Measurements from ENCODE around the gene UBE3D.
"Not testable (repeated sequence)": the region's sequence is repeated elsewhere in the genome, so short reads cannot be mapped to it uniquely, and the experiment has no call there.

Gene UBE3D

GRCh38 chr6:82869493-82869892 lies 196.1 kb downstream of the UBE3D start:
- no peak for TF ChIP-seq CTCF (conservative IDR thresholded peaks at IDR 0.05; ENCODE audit: low read depth, low read length)
- no peak overlapping the region for H3K4me3 ChIP-seq (ENCODE audit: low read length)
- no peak for DNase-seq (ENCODE audit: low read depth)

- no peak overlapping the region for H3K4me3 ChIP-seq (ENCODE audit: low read length)
- TF ChIP-seq CTCF (conservative IDR thresholded peaks at IDR 0.05; ENCODE audit: low read depth, low read length) = no peak
- DNase-seq (ENCODE audit: low read depth) = no peak
Observed at GRCh38 chr6:82867946-82868345, 197.7 kb downstream of the UBE3D start.

- TF ChIP-seq CTCF (conservative IDR thresholded peaks at IDR 0.05; ENCODE audit: low read depth, low read length) = no peak
- no peak for DNase-seq (ENCODE audit: low read depth)
- no peak overlapping the region for H3K4me3 ChIP-seq (ENCODE audit: low read length)
Observed at GRCh38 chr6:82866446-82866845, 199.2 kb downstream of the UBE3D start.

GRCh38 chr6:82865461-82865860 lies 200.2 kb downstream of the UBE3D start:
- DNase-seq (ENCODE audit: low read depth) = no peak
- no peak for TF ChIP-seq CTCF (conservative IDR thresholded peaks at IDR 0.05; ENCODE audit: low read depth, low read length)
- H3K4me3 ChIP-seq (ENCODE audit: low read length) = no peak overlapping the region

DNA sequence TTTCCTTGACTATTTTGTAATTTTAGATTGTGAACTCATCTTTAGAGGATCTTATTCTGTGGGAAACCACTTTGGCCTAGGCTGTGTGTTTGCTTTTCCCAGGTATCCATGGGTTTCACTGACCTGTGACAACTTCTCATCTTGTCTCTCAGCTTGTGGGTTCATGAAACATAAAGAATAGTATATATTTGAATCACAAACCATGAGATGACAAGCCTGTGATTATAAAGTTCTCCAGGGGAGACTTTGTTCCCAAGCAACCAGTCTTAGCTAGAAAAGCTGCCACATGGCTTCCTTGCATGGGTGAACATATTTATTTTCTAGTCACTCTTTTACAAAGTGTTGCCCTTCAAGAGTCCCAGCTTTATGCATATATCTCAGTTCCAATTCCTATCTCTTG lies 201.9 kb downstream of the UBE3D start:
- no peak for TF ChIP-seq CTCF (conservative IDR thresholded peaks at IDR 0.05; ENCODE audit: low read depth, low read length)
- no peak for DNase-seq (ENCODE audit: low read depth)
- H3K4me3 ChIP-seq (ENCODE audit: low read length) = no peak overlapping the region

GRCh38 chr6:82862543-82862942 lies 203.1 kb downstream of the UBE3D start:
- DNase-seq (ENCODE audit: low read depth) = peak; percentile 80
- TF ChIP-seq CTCF (conservative IDR thresholded peaks at IDR 0.05; ENCODE audit: low read depth, low read length) = no peak

GRCh38 chr6:82861121-82861520 lies 204.5 kb downstream of the UBE3D start:
- DNase-seq (ENCODE audit: low read depth) = no peak
- TF ChIP-seq CTCF (conservative IDR thresholded peaks at IDR 0.05; ENCODE audit: low read depth, low read length) = no peak
- H3K4me3 ChIP-seq (ENCODE audit: low read length) = no peak overlapping the region

More at GRCh38 chr6:82862543-82862942, 203.1 kb downstream of the UBE3D start:
- H3K4me3 ChIP-seq (ENCODE audit: low read length) = no peak overlapping the region

DNA sequence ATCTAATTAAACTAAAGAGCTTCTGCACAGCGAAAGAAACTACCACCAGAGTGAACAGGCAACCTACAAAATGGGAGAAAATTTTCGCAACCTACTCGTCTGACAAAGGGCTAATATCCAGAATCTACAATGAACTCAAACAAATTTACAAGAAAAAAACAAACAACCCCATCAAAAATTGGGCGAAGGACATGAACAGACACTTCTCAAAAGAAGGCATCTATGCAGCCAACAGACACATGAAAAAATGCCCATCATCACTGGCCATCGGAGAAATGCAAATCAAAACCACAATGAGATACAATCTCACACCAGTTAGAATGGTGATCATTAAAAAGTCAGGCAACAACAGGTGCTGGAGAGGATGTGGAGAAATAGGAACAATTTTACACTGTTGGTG lies 209.6 kb downstream of the UBE3D start:
- not testable (repeated sequence) for DNase-seq (ENCODE audit: low read depth); H3K4me3 ChIP-seq (ENCODE audit: low read length)

DNA sequence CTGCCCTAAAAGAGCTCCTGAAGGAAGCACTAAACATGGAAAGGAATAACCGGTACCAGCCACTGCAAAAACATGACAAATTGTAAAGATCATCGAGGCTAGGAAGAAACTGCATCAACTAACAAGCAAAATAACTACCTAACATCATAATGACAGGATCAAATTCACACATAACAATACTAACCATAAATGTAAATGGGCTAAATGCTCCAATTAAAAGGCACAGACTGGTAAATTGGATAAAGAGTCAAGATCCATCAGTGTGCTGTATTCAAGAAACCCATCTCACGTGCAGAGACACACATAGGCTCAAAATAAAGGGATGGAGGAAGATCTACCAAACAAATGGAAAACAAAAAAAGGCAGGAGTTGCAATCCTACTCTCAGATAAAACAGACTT lies 212.7 kb downstream of the UBE3D start:
- not testable (repeated sequence) for DNase-seq (ENCODE audit: low read depth)

More for the DNA sequence above, 212.7 kb downstream of the UBE3D start:
- H3K4me3 ChIP-seq (ENCODE audit: low read length) = not testable (repeated sequence)

Measured in retinal pigment epithelial cell (primary cell).